ENCODE results near the gene USP3. TPM values are rescaled to one million over a fixed set of nuclear protein-coding genes. Genes with fewer than 3 reads are reported as not detected.
"Not testable (repeated sequence)": the region's sequence is repeated elsewhere in the genome, so short reads cannot be mapped to it uniquely, and the experiment has no call there.

The USP3 gene
- total RNA-seq, 2 donors from 2014 or later: 20.1 to 27.4 TPM

DNA sequence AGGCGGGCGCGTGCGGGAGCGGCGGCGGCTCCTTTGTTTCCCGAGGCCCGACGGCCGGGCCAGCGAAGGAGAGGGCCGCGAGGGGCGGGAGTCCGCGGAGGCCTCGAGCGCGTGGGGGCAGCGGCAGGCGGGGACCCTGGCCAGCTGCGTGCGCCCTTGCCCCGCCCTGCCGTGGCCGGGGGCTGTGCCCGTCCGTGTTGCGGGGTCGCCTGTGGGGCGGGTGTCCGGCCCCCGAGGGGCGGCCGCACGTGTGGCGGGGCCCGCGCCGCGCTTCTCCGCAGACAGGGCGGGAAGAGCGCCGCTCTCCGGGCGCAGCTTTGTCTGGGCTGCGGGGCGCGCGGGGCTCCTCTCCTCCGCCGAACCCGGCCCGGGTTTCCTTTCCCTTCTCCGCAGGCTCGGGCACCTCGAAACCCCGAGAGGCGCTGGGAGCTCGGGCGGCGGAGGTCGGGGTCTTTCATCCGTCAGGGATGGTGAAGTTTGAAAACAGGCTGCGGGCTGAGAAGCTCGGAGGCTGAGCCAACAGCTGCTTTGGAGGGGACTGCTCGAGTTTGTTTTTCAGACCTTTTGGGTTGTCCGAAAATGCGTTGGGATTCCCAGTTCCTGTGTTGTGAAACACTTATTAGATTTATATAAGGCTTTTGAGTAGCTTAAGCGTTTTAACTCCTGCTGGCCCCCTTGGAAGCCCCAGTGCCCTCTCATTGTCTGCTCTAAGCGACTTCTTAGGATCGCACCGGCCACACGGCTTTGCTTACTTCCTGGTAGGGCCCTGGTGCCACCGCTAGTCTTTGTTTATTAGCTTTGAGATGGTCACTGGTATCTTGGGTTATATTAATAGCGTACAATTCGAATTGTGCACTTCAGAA is 817 bp downstream of the USP3 start:
- intact Hi-C loops (cut with DNase I): loop anchor here in 1 of 2 donors (2.0 kb wide), 1 partner anchor 94 kb away; no protein-coding TSS in a partner anchor
- peak; percentile 61 for DNase-seq
- peak; percentile 1 to 11 for ATAC-seq

DNA sequence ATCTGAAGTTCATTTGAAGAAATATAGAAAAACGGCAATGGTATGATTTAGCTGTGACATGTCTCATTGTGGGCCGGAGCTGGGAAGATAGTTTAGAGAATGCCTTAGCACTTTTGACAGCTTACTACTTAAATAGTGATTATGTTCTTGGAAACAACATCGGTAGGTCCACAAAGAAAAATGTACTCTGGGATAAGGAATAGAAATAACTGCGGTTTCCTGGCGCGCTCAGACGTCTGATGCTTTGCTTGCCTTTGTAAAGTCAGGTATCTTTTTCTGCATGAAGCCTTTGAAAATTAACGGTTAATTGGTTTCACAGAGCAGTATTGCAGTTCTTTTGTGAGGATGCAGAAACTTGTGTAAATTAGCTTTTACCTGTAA is 1.4 kb downstream of the USP3 start:
- intact Hi-C loops (cut with DNase I): loop anchor here in 1 of 2 donors (2.0 kb wide), 1 partner anchor 93 kb away; no protein-coding TSS in a partner anchor
- no peak for DNase-seq
- no peak for ATAC-seq

DNA sequence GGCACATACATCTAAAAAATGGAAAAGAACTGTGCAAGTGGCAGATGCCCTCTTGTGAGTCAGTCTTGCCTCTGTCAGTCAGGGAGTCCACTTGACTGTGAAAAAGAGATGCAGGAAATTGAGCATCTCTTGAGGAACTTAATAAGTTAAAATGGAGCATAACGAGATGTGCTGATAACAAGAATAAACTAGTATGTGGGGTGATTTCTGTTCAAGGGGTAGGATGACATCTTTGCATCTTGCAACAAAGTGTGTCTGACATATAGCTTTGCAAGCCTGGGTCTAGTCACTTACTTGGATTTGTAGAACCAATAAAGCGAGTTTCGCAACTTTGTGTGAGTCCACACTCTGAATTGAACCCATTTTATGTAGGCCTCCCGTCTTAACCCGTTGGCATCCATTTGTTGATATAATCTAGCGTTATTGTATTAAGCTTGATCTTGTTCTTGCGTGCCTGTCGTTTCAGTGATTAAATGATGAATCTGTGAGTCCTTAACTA is 2.2 kb downstream of the USP3 start:
- intact Hi-C loops (cut with DNase I): no loop called here
- no peak for ATAC-seq
- DNase-seq: no peak

DNA sequence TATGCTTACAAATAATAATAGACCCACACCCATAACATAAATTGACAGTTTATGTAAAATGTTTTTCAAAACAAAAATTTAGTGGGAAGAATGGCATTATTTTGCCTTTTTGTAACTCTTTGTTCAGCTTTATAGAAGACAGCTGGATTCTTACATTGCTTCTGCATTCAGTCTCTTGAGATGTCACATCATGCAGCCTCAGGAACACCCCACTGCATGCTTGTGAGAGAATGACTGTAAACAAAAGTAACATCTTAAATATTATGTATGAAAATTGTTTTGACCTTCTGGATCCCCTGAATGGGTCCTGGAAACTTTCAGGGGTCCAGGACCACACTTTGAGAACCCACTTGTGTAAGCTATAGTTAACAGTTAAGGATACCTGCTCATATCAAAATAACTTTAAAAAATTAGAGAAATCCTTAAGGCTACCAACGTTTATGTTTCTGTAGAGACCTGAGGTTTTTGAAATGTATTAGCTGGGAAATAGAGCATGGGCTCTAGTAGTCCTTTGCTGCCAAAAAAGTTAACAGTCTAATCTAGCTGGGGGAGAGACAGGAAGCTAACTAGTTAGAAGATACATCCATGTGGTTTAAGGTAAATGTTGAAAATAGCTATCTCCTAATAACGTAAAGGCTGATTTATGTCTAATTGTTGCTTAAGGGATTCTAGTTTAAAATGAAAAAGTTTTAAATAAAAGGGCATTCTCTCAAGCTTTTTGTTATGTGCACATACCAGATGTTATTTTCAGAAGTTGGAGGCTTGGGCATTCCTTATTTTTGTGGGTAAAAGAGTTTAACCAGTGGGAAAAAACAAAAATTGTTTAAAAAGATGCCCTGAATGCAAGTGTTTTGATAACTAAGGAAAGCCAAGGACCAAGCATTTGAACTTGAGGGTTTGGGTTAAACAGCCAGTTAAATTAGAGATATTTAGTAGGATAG is 3.8 kb downstream of the USP3 start:
- intact Hi-C loops (cut with DNase I): no loop called here
- DNase-seq (no peak), ATAC-seq (no peak)

DNA sequence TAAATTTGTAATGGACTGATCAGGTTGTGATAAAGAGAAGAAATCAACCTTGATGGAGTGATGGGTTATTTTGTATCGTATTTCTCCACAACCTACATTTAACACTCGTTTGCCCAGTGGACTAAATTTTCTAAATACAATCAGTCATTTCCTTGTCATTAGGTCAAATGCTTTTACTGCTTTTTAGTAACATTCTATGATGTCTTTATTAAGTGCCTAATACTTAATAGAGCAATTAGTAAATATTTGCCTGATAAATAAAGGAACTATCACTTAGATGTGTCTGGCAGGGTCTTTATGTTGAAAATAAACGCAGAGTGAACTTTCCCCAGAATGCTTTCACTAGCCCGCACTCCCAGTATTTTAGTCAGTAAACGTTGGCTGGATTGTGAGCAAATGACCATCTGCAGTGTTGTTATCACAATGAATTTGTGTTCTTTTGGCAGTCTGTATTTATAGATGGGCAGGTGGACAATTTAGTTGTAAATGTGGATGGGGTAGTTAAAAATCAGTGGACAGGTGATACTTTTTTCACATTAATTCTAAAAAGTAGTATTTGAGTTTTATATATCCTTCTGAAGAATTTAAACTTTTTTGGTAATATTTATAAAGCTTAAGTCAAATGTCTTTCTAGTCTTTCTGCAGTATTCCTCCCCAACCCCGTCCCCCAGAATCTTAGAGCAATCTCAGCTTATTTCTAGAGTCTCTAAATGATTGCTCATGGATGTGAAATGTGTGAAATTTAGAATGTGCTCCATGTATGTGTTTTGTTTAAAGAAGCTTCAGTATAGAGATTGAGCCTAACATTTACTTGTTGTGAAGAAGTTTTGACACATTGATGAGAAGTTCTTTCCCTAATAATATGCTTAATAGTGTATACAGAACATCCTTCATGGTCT is 4.9 kb downstream of the USP3 start:
- no peak for ATAC-seq
- intact Hi-C loops (cut with DNase I): no loop called here
- no peak for DNase-seq

DNA sequence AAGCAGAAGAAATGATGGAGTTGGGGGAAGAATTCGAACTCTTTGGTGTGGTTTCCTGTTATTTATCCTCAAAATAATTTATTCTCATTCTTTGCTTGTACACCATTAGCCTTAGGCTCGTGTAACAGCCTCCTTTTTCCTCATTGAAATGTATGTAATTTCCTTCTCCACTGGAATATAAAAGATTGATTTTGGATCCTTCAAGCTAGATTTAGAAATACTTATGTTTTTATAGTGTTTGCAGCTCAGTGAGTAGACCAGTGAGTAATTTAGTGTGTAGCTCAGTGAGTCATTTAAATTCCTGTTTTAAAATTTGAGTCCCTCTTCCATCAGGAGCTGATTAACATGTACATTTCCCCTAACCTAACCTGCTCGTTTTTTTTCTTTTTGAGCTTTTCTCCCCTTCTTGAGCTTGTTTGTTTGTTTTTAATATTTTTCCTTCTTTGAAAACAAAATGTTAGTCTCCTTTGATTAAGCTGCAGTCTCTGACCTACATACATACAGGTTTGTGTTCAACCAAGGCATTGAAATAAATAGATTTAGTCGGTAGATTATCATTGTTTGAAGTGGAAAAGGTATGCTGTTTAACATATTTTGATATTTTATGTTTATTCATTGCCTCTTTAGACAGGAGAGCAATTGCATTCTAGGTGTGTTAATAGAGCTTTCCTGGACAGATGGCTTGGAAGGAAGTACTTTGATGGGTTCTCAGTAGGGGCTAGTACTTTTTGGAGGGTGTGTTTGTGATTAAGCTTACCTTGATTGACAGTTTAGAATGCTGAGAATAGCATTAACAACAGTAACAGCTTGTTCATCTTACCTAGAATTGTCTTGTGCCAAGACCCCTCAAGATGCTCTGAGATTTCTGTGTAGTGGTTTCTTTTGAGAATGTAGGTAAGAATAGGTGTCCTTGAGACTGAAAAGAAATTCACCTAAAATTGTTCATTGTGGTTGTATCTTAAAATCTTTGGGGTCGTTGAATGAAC is 5.9 kb downstream of the USP3 start:
- ATAC-seq (peak in 1 of 2 donors; percentile 62), DNase-seq (no peak)
- intact Hi-C loops (cut with DNase I): no loop called here

DNA sequence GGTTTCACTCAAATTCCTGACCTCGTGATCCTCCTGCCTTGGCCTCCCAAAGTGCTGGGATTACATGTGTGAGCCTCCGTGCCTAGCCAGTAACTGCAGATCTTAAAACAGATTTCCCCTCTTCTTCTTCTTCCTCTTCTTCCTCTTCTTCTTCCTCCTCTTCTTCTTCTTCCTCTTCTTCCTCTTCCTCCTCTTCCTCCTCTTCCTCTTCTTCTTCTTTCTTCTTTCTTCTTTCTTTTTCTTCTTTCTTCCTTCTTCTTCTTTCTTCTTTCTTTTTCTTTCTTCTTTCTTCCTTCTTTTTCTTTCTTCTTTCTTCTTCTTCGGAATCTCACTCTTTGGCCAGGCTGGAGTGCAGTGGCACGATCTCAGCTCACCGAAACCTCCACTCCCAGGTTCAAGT is 7.8 kb downstream of the USP3 start:
- DNase-seq: no peak
- ATAC-seq: no peak
- intact Hi-C loops (cut with DNase I): no loop called here

DNA sequence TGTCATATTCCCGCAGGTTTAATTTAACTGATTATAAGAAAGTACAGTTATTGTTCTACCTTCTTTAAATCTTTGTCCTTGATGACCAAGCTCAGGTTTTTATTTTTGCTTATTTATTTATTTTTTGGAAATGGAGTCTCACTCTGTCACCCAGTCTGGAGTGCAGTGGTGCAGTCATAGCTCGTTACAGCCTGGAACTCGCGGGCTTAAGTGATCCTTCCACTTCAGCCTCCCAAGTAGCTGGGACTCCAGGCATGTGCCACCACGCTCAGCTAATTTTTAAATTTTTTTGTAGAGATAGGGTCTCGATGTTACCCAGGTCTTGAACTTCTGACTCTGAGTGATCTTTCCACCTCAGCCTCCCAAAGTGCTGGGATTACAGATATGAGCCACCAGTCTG is 8.9 kb downstream of the USP3 start:
- intact Hi-C loops (cut with DNase I): no loop called here
- ATAC-seq (no peak), DNase-seq (no peak)

DNA sequence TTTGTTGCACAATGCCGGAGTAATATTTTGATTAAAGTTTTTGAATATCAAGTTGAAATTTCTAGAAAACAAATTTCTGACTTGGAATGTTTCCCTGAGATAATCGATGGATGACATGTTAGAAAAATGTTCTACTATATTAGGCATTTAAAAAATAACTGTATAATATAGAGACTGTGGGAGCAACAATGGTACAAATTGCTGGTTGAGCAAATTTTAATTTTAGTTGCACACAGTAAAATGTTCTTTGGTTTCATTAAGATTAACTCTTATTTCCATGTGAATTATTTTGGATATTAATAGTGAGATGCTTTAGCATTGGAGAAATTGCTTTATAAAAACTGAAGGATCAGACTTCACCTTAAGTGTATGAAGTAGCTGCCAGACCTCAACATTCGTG is 9.3 kb downstream of the USP3 start:
- intact Hi-C loops (cut with DNase I): no loop called here
- DNase-seq (no peak), ATAC-seq (no peak)

DNA sequence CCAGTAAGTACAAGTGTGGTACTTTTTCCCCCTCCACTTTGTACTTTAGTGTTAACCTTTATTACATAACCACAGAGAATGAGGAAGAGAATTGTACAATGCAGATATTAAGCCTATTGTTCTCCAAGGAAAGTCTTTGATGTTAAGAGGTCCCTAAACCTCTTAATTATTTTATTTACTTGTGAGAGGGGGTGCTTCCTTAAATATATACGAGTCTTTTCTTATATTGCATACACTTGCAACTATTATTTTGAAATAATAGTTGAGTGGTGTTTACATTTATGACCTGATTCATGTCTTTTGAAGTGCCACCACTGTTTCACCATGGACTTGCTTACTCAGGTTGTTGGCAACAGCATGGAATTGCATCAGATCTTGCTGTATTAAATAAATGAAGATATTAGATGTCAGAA is 10.1 kb downstream of the USP3 start:
- DNase-seq: no peak
- intact Hi-C loops (cut with DNase I): no loop called here
- no peak for ATAC-seq

DNA sequence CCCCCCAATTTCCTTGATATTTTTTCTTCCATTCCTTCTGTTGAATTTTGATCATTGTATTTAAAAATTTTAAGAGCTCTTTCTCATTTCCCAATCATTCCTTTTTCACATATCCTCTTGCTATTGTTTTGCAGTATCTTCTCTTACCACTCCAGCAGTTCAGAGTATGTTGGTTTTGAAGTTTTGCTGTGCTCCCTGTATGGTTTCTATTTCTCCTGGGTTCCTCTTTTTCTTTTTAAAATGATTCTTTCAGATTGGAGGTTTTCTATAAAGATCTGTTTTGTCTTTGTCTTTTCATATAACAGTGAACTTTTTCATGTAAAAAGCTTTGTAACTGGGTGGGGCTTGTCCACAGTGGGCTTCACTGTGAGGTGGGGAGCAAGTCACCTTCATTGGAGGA is 12.8 kb downstream of the USP3 start:
- intact Hi-C loops (cut with DNase I): no loop called here
- ATAC-seq: no peak
- no peak for DNase-seq

DNA sequence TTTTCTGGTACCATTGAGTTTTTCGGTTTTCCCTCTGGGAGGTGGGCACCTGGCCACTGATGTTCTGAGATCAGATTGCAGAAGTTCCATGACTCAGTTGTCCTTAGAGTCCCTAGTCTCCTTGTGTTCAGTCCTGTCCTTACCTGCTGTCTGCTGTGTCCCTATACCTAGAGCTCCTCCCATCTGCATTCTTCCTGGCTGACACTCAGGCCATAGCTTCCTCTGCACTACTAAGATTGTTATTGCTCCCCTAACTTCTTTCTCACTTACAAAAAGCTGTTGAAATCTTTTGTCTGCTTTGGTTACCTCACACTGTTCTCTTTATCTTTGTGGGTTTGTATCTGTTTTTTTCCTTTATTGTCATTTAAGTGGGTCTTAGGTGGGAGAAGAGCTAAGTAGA is 13.2 kb downstream of the USP3 start:
- ATAC-seq: no peak
- DNase-seq: no peak

DNA sequence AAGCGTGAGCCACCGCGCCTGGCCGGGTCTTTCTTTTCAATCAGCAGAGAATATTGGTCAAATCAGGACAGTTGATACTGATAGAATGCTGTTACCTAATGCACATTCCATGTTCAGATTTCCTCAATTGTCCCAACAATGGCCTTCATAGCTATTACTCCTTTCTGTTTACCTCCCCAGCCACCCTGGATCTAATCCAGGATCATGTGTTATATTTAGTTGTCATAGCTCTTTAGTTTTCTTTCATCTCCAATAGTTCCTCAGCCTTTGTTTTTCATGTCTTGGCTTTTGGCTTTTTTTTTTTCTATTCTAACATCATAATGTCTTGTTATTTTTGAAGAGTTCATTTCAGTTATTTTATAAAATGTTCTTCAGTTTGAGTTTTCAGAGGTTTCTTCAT is 14.6 kb downstream of the USP3 start:
- DNase-seq (no peak), ATAC-seq (no peak)
- intact Hi-C loops (cut with DNase I): no loop called here

More for the DNA sequence above, 13.2 kb downstream of the USP3 start:
- intact Hi-C loops (cut with DNase I): no loop called here

DNA sequence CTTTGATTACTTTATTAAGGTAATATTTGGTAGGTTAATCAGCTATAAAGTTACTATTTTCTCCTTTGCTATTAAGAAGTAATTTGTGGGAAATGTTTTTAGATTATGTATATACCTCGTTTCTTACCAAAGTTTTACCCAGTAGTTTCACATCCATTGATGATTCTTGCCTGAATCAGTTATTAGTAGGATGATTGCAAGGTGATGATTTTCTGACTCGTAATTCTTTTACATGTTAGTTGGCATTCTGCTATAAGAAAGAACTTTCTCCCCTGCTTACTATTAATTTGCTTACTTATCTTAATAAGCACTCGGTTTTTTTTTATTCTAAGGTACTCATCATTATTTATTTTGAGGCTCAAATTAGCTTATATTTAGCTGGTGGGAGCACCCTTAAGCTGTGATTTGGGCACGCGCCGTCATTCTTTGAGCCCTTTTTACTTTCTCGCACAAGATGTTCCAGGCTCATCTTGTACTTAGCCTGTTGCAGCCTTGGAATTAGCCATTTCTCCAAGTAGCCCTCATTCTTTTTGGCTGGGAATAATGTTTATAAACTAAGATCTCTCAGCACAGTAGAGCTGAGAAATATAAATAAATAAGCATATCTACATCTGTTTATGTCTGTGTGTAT is 15.3 kb downstream of the USP3 start:
- no peak for ATAC-seq
- intact Hi-C loops (cut with DNase I): no loop called here
- DNase-seq: no peak

DNA sequence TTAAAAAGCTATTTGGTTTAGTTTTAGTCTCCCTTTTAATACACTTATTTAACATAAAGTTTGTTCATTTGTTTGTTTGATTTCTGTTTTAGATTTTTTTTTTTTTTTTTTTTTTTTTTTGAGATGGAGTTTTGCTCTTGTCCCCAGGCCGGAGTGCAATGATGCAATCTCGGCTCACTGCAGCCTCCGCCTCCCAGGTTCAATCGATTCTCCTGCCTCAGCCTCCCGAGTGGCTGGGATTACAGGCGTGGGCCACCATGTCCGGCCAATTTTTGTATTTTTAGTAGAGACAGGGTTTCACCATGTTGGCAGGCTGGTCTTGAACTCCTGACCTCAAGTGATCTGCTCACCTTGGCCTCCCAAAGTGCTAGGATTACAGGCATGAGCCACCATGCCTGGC is 16.1 kb downstream of the USP3 start:
- intact Hi-C loops (cut with DNase I); ATAC-seq; DNase-seq: not testable (repeated sequence)

DNA sequence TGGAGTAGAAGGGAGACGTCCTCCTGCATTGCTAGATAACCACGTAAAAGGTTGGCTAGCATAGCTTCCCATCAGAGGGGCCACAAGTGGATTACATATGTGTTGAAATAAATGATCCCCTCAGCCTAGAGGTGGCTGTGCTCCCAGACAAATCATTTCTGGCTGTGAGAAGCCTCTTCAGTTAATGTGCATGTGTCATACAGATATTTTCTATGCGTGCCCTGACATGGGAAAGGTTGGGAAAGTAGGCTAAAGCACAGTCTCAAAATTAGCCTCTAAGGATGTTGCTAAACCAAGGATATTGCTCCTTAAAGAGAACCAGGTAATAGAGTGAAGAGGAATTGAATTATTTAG is 17.8 kb downstream of the USP3 start:
- intact Hi-C loops (cut with DNase I): no loop called here
- ATAC-seq (peak; percentile 28 to 29), DNase-seq (no peak)

DNA sequence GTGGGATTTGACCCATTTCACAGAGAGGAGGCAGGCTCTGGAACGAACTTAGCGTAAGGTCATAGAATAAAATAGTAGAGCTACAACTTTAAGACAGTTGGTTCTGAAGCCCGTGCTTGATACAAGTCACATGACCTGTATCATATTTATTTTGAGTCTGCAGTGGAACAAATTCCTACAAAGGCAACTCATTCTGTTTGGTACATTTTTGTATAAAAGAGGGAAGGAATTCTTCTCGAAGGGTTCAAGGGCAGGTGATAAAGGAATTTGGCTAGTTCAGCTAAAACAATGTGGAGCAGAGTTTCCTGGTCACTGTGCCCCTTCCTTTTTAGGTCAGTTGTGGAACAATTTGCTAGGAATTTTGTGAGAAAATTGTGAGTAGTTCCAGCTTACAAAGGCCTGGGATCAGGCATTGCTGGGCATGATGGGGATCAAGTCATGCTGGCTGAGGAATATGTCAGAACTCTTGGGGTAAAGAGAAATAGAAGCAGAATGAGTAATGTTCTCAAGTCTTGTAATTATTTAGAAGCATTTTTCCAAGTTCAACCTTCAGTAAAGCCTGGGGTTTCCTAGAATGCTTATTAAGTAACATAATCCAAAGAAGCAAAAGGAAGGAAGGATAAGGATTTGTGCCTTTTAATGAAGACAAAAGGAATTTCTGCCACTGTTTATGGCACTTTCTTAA is 19.1 kb downstream of the USP3 start:
- intact Hi-C loops (cut with DNase I): no loop called here
- ATAC-seq (peak in 1 of 2 donors; percentile 17), DNase-seq (no peak)

Measured in left cardiac atrium (tissue), 4 donors.